Liver (tissue), 9 donors: ENCODE measurements around the gene HDDC3. TPM values are rescaled to one million over a fixed set of nuclear protein-coding genes. Genes with fewer than 3 reads are reported as not detected.

Experiments
- DNase-seq: peaks from one replicate; pipeline ENCODE4 v3.0.0-alpha.2; 2017; ENCODE audit warnings: low spot score
- H3K27ac ChIP-seq, 2 donors: one replicate each; pipeline ENCODE4 v1.7.0; 2013; ENCODE audit warnings: inconsistent platforms in 2 of 2, low read length in 2 of 2, control low read depth in 1 of 2, low read depth in 1 of 2, mild to moderate bottlenecking in 1 of 2
- H3K27me3 ChIP-seq, 4 donors: one replicate each; pipeline versions ENCODE4 v1.6.1 to v1.7.0; 2013; ENCODE audit warnings: low read length in 3 of 4, inconsistent platforms in 1 of 4, mild to moderate bottlenecking in 1 of 4, moderate library complexity in 1 of 4; ENCODE audit not compliant: control insufficient read depth in 4 of 4, insufficient read depth in 4 of 4
- H3K36me3 ChIP-seq, 4 donors: one replicate each; pipeline versions ENCODE4 v1.6.1 to v1.7.0; 2013; ENCODE audit warnings: low read length in 3 of 4, mild to moderate bottlenecking in 3 of 4, low read depth in 1 of 4, moderate library complexity in 1 of 4; ENCODE audit not compliant: control insufficient read depth in 4 of 4, insufficient read depth in 3 of 4
- H3K4me1 ChIP-seq, 4 donors: one replicate each; pipeline versions ENCODE4 v1.6.1 to v1.7.0; 2013; ENCODE audit warnings: low read length in 3 of 4, mild to moderate bottlenecking in 3 of 4, moderate library complexity in 1 of 4; ENCODE audit not compliant: control insufficient read depth in 4 of 4, insufficient read depth in 4 of 4
- H3K4me3 ChIP-seq, 3 donors: one replicate each; pipeline versions ENCODE4 v1.6.1 to v1.7.0; 2013; ENCODE audit warnings: low read length in 3 of 3, control low read depth in 1 of 3, low read depth in 1 of 3, mild to moderate bottlenecking in 1 of 3
- H3K9ac ChIP-seq, 2 donors: one replicate each; pipeline ENCODE4 v1.7.0; 2013; ENCODE audit warnings: low read length in 2 of 2, mild to moderate bottlenecking in 2 of 2, moderate library complexity in 2 of 2, control low read depth in 1 of 2, low read depth in 1 of 2
- H3K9me3 ChIP-seq, 4 donors: one replicate each; pipeline versions ENCODE4 v1.6.1 to v1.7.0; 2013; ENCODE audit warnings: low read length in 3 of 4; ENCODE audit not compliant: control insufficient read depth in 4 of 4
- EGR1 ChIP-seq, 2 donors: IDR thresholded peaks; 2 replicates each; pipeline ENCODE4 v1.6.1; 2016 to 2018; ENCODE audit warnings: antibody characterized with exemption in 2 of 2, low read depth in 2 of 2
- FOXA2 ChIP-seq: IDR thresholded peaks from 2 replicates; pipeline ENCODE4 v1.6.1; 2016; ENCODE audit warnings: antibody characterized with exemption
- GABPA ChIP-seq, 2 donors: IDR thresholded peaks in 1 of 2; conservative IDR thresholded peaks in 1 of 2; 2 replicates each; pipeline ENCODE4 v1.6.1; 2016; ENCODE audit warnings: antibody characterized with exemption in 2 of 2, mild to moderate bottlenecking in 1 of 2, moderate library complexity in 1 of 2
- HNF4A ChIP-seq, 2 donors: conservative IDR thresholded peaks; 2 replicates each; pipeline ENCODE4 v1.6.1; 2016; ENCODE audit warnings: antibody characterized with exemption in 2 of 2, mild to moderate bottlenecking in 2 of 2
- HNF4G ChIP-seq: IDR thresholded peaks from 2 replicates; pipeline ENCODE4 v1.6.1; 2016; ENCODE audit warnings: antibody characterized with exemption
- JUND ChIP-seq, 2 donors: IDR thresholded peaks; 2 replicates each; pipeline ENCODE4 v1.6.1; 2016; ENCODE audit warnings: antibody characterized with exemption in 2 of 2
- MAX ChIP-seq: IDR thresholded peaks from 2 replicates; pipeline ENCODE4 v1.6.1; 2016; ENCODE audit warnings: antibody characterized with exemption
- NR2F2 ChIP-seq: IDR thresholded peaks from 2 replicates; pipeline ENCODE4 v1.6.1; 2016; ENCODE audit warnings: antibody characterized with exemption
- RAD21 ChIP-seq, 2 donors: IDR thresholded peaks; 2 replicates each; pipeline ENCODE4 v1.6.1; 2016; ENCODE audit warnings: antibody characterized with exemption in 2 of 2, mild to moderate bottlenecking in 2 of 2
- SP1 ChIP-seq: IDR thresholded peaks from 2 replicates; pipeline ENCODE4 v1.6.1; 2018; ENCODE audit warnings: antibody characterized with exemption, mild to moderate bottlenecking
- TAF1 ChIP-seq: conservative IDR thresholded peaks from 2 replicates; pipeline ENCODE4 v1.6.1; 2016; ENCODE audit warnings: antibody characterized with exemption, mild to moderate bottlenecking
- YY1 ChIP-seq: IDR thresholded peaks from 2 replicates; pipeline ENCODE4 v1.6.1; 2016; ENCODE audit warnings: antibody characterized with exemption, mild to moderate bottlenecking
- ZBTB33 ChIP-seq: IDR thresholded peaks from 2 replicates; pipeline ENCODE4 v1.6.1; 2016; ENCODE audit warnings: antibody characterized with exemption
- WGBS: extraction: QIAGEN DNeasy Blood & Tissue Kit; methylation state at CpG from one replicate; pipeline ENCODE4 v1.1.7; 2013; 5-methylcytosine and 5-hydroxymethylcytosine counted together
- polyA plus RNA-seq, 2 donors: library from polyadenylated mRNA; stranded (reverse) in 1 of 2; unstranded in 1 of 2; fragments of 200-250 nt in 1 of 2; fragments of >200 nt in 1 of 2; fragmentation: Nextera tagmentation in 1 of 2; extraction: Ambion mirVana in 1 of 2; gene quantifications; one replicate each; pipeline versions ENCODE4 v1.2.1 to v1.2.3, GENCODE V29; 2013 to 2015
- total RNA-seq, 2 donors: library from RNA; depleted of rRNA; stranded (reverse); fragments of >200 nt; gene quantifications; one replicate each; pipeline ENCODE4 v1.2.3, GENCODE V29; 2014
- TF ChIP-seq, protein P1 (sequence below): fragments of 150-350 bp; IDR thresholded peaks from 2 replicates; pipeline ENCODE4 v1.5.1; 2017; ENCODE audit warnings: improper control_type of control experiment, low read depth, low read length; ENCODE audit not compliant: missing input control
- TF ChIP-seq, protein P2 (sequence below): IDR thresholded peaks from 2 replicates; pipeline ENCODE4 v1.6.1; 2016; ENCODE audit warnings: antibody characterized with exemption, mild to moderate bottlenecking
- TF ChIP-seq, protein P3 (sequence below): IDR thresholded peaks from 2 replicates; pipeline ENCODE4 v1.6.1; 2016; ENCODE audit warnings: antibody characterized with exemption
- donor health status: healthy.
- donor health status: healthy.
- donor health status: healthy.
- donor health status: healthy.
- donor health status: healthy.

HDDC3 gene
- total and polyA plus RNA-seq, 4 donors, result 12.5 to 15.4 (median 14.1) TPM

DNA sequence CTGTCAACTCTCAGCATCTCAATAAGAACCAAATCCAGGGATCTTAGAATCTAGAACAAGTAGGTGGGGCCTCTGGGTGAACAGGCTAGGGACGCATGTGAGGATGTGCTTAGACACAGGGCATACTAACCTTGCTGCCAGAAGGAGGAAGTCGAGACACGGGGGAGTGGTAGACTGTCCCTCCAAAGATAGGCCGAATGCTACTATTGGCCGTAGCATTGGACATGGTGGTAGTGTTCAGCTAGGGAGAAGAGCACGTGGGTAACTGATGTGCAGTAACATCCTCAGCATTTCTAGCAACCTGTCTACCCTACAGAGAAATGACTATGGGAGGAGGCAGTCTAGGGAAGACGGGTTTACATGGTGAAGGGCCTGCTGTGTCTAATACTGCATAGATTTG is 37.9 kb upstream of the HDDC3 start:
- H3K9me3 ChIP-seq, result no peaks in the 10 kb centered on the region
- peaks cover 0 to 8% (median 1%) of the 10 kb centered on the region in 4 donors for H3K36me3 ChIP-seq
- 96% methylated on average over 7 of the region's 7 CpGs for WGBS

DNA sequence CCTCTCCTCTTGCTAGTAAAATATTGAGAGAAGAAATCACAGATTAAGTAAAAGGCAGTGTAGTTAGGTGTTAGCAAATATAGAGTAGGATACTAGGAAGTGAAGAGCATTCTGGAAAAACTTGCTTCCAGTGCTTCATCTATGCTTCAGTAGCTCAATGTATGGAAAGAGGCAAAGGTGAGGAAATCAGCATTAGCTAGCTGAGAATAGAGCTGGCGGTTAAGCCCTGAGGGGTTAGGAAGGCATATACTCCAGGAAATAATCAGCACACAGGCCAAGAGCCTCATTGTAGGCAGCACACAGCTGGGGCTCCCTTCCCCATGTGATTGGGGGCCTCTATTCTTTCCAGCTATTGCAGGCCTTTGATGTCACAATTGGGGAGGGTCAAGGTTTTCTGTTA is 36.1 kb upstream of the HDDC3 start:
- H3K9me3 ChIP-seq, result no peaks in the 10 kb centered on the region
- H3K4me3 ChIP-seq, result no peak overlapping the region
- H3K27ac ChIP-seq, result no peak overlapping the region
- no peak overlapping the region for H3K9ac ChIP-seq
- no peaks in the 10 kb centered on the region for H3K27me3 ChIP-seq
- DNase-seq, result no peak
- TF ChIP-seq, protein P1, sequence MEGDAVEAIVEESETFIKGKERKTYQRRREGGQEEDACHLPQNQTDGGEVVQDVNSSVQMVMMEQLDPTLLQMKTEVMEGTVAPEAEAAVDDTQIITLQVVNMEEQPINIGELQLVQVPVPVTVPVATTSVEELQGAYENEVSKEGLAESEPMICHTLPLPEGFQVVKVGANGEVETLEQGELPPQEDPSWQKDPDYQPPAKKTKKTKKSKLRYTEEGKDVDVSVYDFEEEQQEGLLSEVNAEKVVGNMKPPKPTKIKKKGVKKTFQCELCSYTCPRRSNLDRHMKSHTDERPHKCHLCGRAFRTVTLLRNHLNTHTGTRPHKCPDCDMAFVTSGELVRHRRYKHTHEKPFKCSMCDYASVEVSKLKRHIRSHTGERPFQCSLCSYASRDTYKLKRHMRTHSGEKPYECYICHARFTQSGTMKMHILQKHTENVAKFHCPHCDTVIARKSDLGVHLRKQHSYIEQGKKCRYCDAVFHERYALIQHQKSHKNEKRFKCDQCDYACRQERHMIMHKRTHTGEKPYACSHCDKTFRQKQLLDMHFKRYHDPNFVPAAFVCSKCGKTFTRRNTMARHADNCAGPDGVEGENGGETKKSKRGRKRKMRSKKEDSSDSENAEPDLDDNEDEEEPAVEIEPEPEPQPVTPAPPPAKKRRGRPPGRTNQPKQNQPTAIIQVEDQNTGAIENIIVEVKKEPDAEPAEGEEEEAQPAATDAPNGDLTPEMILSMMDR, result no peak
- TF ChIP-seq GABPA (IDR thresholded peaks at IDR 0.05 in 1 of 2, conservative IDR thresholded peaks at IDR 0.05 in 1 of 2) (no peak), HNF4A (conservative IDR thresholded peaks at IDR 0.05) (no peak), NR2F2 (no peak), FOXA2 (no peak), MAX (no peak), SP1 (no peak), ZBTB33 (no peak), EGR1 (IDR thresholded peaks at IDR 0.05; ENCODE audit: low read depth in 2 of 2) (no peak), YY1 (no peak), HNF4G (no peak), JUND (IDR thresholded peaks at IDR 0.05) (no peak)
- TF ChIP-seq, protein P2, sequence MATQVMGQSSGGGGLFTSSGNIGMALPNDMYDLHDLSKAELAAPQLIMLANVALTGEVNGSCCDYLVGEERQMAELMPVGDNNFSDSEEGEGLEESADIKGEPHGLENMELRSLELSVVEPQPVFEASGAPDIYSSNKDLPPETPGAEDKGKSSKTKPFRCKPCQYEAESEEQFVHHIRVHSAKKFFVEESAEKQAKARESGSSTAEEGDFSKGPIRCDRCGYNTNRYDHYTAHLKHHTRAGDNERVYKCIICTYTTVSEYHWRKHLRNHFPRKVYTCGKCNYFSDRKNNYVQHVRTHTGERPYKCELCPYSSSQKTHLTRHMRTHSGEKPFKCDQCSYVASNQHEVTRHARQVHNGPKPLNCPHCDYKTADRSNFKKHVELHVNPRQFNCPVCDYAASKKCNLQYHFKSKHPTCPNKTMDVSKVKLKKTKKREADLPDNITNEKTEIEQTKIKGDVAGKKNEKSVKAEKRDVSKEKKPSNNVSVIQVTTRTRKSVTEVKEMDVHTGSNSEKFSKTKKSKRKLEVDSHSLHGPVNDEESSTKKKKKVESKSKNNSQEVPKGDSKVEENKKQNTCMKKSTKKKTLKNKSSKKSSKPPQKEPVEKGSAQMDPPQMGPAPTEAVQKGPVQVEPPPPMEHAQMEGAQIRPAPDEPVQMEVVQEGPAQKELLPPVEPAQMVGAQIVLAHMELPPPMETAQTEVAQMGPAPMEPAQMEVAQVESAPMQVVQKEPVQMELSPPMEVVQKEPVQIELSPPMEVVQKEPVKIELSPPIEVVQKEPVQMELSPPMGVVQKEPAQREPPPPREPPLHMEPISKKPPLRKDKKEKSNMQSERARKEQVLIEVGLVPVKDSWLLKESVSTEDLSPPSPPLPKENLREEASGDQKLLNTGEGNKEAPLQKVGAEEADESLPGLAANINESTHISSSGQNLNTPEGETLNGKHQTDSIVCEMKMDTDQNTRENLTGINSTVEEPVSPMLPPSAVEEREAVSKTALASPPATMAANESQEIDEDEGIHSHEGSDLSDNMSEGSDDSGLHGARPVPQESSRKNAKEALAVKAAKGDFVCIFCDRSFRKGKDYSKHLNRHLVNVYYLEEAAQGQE, result no peak
- TF ChIP-seq, protein P3, sequence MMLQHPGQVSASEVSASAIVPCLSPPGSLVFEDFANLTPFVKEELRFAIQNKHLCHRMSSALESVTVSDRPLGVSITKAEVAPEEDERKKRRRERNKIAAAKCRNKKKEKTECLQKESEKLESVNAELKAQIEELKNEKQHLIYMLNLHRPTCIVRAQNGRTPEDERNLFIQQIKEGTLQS, result no peak
- no peaks in the 10 kb centered on the region for H3K4me1 ChIP-seq
- 100% methylated on average over 1 of the region's 1 CpG for WGBS
- peaks cover 0 to 12% (median 1%) of the 10 kb centered on the region in 4 donors for H3K36me3 ChIP-seq

More for the DNA sequence above, 37.9 kb upstream of the HDDC3 start:
- H3K27ac ChIP-seq, result no peak overlapping the region
- H3K27me3 ChIP-seq, result no peaks in the 10 kb centered on the region
- no peak overlapping the region for H3K4me3 ChIP-seq
- no peak for DNase-seq
- H3K9ac ChIP-seq, result no peak overlapping the region
- no peaks in the 10 kb centered on the region for H3K4me1 ChIP-seq
- TF ChIP-seq HNF4A (conservative IDR thresholded peaks at IDR 0.05) (no peak), RAD21 (IDR thresholded peaks at IDR 0.05) (no peak), HNF4G (no peak), GABPA (IDR thresholded peaks at IDR 0.05 in 1 of 2, conservative IDR thresholded peaks at IDR 0.05 in 1 of 2) (no peak), TAF1 (no peak), YY1 (no peak), JUND (IDR thresholded peaks at IDR 0.05) (no peak)
- TF ChIP-seq, protein P3, result no peak
- TF ChIP-seq, protein P1, result no peak
